Cardiac muscle cell (in vitro differentiated cells and primary cell): Measurements from ENCODE around the gene PPP2R2C. TPM values are rescaled to one million over a fixed set of nuclear protein-coding genes. Genes with fewer than 3 reads are reported as not detected.

ENCODE experiments used
- DNase-seq, 2 donors: peaks; one replicate each; pipeline versions ENCODE4 v3.0.0 to v3.0.0-alpha.2; 2010 to 2017; ENCODE audit warnings: low read depth in 1 of 2, low spot score in 1 of 2
- H3K27ac ChIP-seq: fragments of 200-600 bp; sonication (generic); 2 replicates; pipeline ENCODE4 v1.5.1; 2016
- H3K27me3 ChIP-seq: fragments of 200-600 bp; sonication (generic); 2 replicates; pipeline ENCODE4 v1.6.0; 2016; ENCODE audit warnings: control low read depth
- H3K36me3 ChIP-seq: fragments of 200-600 bp; sonication (generic); 2 replicates; pipeline ENCODE4 v1.5.1; 2016; ENCODE audit warnings: control low read depth
- H3K4me1 ChIP-seq: fragments of 200-600 bp; sonication (generic); 2 replicates; pipeline ENCODE4 v1.8.1; 2017; ENCODE audit warnings: low read depth, mild to moderate bottlenecking, mixed run types
- H3K4me3 ChIP-seq: fragments of 200-600 bp; sonication (generic); 2 replicates; pipeline ENCODE4 v1.5.1; 2016; ENCODE audit warnings: mild to moderate bottlenecking
- H3K9me3 ChIP-seq: fragments of 200-600 bp; sonication (generic); 2 replicates; pipeline ENCODE4 v1.5.1; 2017; ENCODE audit warnings: low read depth, mild to moderate bottlenecking, control low read depth
- CTCF ChIP-seq: IDR thresholded peaks from 2 replicates; pipeline ENCODE4 v1.5.1; 2012; ENCODE audit warnings: low read depth, mild to moderate bottlenecking, low read length
- polyA plus RNA-seq: library from polyadenylated mRNA; unstranded; fragments of >200 nt; fragmentation: Nextera tagmentation; extraction: Ambion mirVana; gene quantifications from 2 replicates; pipeline ENCODE4 v1.2.1, GENCODE V29; 2016
- total RNA-seq: library from RNA; depleted of rRNA; stranded (reverse); fragments of >200 nt; gene quantifications from 2 replicates; pipeline ENCODE4 v1.2.3, GENCODE V29; 2016

The PPP2R2C gene
- total and polyA plus RNA-seq, 2 experiments from 2014 or later = not detected

GRCh38 chr4:6499238-6499600, 26.8 kb upstream of the PPP2R2C start:
- Histone ChIP-seq H3K4me1 (no peaks in the 10 kb centered on the region), H3K4me3 (no peak overlapping the region), H3K36me3 (no peaks in the 10 kb centered on the region), H3K27ac (no peak overlapping the region), H3K9me3 (no peaks in the 10 kb centered on the region), H3K27me3 (no peaks in the 10 kb centered on the region)
- TF ChIP-seq CTCF = no peak
- no peak for DNase-seq

DNA sequence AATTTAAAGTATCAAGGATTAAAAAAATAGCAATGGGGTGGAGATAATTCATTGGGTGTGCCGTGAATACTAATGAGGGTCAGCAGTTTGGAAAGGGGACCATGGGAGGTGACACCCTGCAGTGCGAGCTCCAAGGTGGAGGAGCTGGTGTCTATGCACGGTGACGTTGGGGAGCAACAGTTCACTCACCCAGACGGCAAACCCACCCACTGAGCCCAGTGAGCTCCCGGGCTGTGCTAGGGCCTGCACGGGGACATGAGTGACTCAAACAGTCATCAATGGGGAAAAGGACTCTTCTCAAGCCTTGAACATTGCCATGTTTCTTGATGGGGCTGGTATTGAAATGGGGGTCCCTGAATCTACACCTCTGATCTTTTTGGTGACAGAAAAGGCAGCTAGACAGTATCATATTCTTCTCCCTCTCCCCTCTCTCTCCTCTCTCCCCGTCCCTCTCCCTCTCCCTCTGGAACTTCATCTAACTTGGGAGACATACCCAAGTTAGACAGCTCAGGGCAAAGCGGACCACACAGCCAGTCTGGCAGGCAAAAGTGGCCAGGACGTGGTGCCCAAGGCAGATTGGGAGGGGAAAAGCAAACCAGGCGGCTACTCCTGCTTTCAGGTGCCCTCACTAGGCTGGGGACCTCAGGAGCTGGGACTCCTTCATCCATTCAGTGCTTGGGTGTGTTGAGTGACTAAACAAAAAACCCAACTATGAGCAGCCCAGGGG, 26.3 kb upstream of the PPP2R2C start:
- no peak for DNase-seq
- no peaks in the 10 kb centered on the region for H3K36me3 ChIP-seq
- no peak overlapping the region for H3K27ac ChIP-seq
- no peak overlapping the region for H3K4me3 ChIP-seq
- H3K4me1 ChIP-seq = no peaks in the 10 kb centered on the region
- no peaks in the 10 kb centered on the region for H3K9me3 ChIP-seq
- TF ChIP-seq CTCF = no peak
- no peaks in the 10 kb centered on the region for H3K27me3 ChIP-seq

GRCh38 chr4:6497796-6498195, 25.4 kb upstream of the PPP2R2C start:
- Histone ChIP-seq H3K27me3 (no peaks in the 10 kb centered on the region), H3K4me1 (no peaks in the 10 kb centered on the region), H3K27ac (no peak overlapping the region), H3K4me3 (no peak overlapping the region), H3K9me3 (no peaks in the 10 kb centered on the region), H3K36me3 (no peaks in the 10 kb centered on the region)
- no peak for DNase-seq
- TF ChIP-seq CTCF = no peak

- Histone ChIP-seq H3K27me3 (no peaks in the 10 kb centered on the region), H3K9me3 (no peaks in the 10 kb centered on the region), H3K4me3 (no peak overlapping the region), H3K27ac (no peak overlapping the region), H3K36me3 (no peaks in the 10 kb centered on the region), H3K4me1 (no peaks in the 10 kb centered on the region)
- no peak for DNase-seq
- TF ChIP-seq CTCF = no peak
Measured at GRCh38 chr4:6495736-6496135, 23.3 kb upstream of the PPP2R2C start.

DNA sequence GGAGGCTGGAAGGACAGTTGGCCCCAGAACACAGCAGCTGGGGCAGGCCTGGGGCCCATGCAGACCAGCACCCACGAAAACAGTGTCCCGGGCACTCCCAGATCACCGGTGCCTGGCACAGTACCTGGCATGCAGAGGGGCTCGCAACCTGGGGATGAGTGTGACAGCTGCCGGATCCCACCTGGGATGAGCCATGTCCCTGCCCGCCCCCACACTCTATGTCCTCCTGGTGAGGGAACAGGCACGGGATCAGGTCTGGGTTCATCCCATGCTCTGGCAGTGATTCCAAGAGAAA, 22.8 kb upstream of the PPP2R2C start:
- H3K36me3 ChIP-seq = no peaks in the 10 kb centered on the region
- TF ChIP-seq CTCF = no peak
- no peak for DNase-seq

More for the DNA sequence above, 22.8 kb upstream of the PPP2R2C start:
- Histone ChIP-seq H3K27ac (no peak overlapping the region), H3K9me3 (no peaks in the 10 kb centered on the region), H3K4me3 (no peak overlapping the region), H3K4me1 (no peaks in the 10 kb centered on the region), H3K27me3 (no peaks in the 10 kb centered on the region)
